Progenitor cell of endocrine pancreas (in vitro differentiated cells): Measurements from ENCODE around the gene MBD3L4. TPM values are rescaled to one million over a fixed set of nuclear protein-coding genes. Genes with fewer than 3 reads are reported as not detected.
"Not testable (repeated sequence)": the region's sequence is repeated elsewhere in the genome, so short reads cannot be mapped to it uniquely, and the experiment has no call there.

Experiments used
- DNase-seq: peaks from one replicate; pipeline ENCODE4 v3.0.0; 2021; ENCODE audit warnings: low spot score; ENCODE audit not compliant: unreplicated experiment
- H3K27ac Mint-ChIP-seq: 2 replicates; pipeline ENCODE4 v1.8.0; 2021; ENCODE audit warnings: mild to moderate bottlenecking, moderate library complexity, mixed read lengths
- H3K27me3 Mint-ChIP-seq: 2 replicates; pipeline ENCODE4 v1.8.0; 2021; ENCODE audit warnings: mixed read lengths
- H3K36me3 Mint-ChIP-seq: 2 replicates; pipeline ENCODE4 v1.8.0; 2022; ENCODE audit warnings: mixed read lengths; ENCODE audit not compliant: insufficient read depth
- H3K4me1 Mint-ChIP-seq: 2 replicates; pipeline ENCODE4 v1.8.0; 2021; ENCODE audit warnings: low read depth, mixed read lengths
- H3K4me3 Mint-ChIP-seq: 2 replicates; pipeline ENCODE4 v1.8.0; 2021; ENCODE audit warnings: low read depth, mild to moderate bottlenecking, moderate library complexity, mixed read lengths
- H3K9me3 Mint-ChIP-seq: 2 replicates; pipeline ENCODE4 v1.8.0; 2021; ENCODE audit warnings: low read depth, mixed read lengths
- long read RNA-seq: library from polyadenylated mRNA; unstranded; transcript quantifications from one replicate; pipeline ENCODE4 v2.0.0, GENCODE V29; 2020
- total RNA-seq: library from RNA; stranded (reverse); gene quantifications from 2 replicates; pipeline ENCODE4 v1.2.1, GENCODE V29; 2021
- TF ChIP-seq, protein P1 (sequence below): fragments of 200-600 bp; sonication (generic); IDR thresholded peaks from one replicate; pipeline ENCODE4 v1.5.0; 2021; ENCODE audit warnings: antibody characterized with exemption, mild to moderate bottlenecking; ENCODE audit not compliant: unreplicated experiment

The MBD3L4 gene
- total RNA-seq = not detected in 2 replicates
- long read RNA-seq = 0 reads

DNA sequence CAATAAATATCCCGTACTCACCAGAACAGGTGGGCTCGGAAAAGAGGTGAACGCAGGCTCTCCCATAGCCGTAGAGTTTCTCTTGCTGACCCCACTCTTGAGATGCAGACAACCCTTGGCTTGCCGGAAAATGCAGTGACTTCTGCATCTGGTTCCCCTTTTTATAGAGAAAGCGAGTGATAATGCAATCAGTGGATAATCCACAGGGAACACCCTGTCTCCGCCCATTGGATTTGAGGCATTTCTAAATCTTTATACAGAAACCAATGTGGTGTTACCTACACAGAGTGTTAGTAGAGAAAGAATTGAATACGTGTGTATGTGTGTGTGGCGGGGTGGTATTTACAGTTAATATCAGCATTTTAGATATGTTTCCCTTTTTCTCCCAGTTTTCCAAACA is at the start of gene MBD3L4:
TSS of gene MBD3L4 (minus strand) at position 101 of the 400 bp plus-strand sequence. CDS start at position 66, 35 bp downstream.
- not testable (repeated sequence) for H3K27ac Mint-ChIP-seq, DNase-seq, H3K4me1 Mint-ChIP-seq, H3K36me3 Mint-ChIP-seq, H3K9me3 Mint-ChIP-seq, H3K27me3 Mint-ChIP-seq, H3K4me3 Mint-ChIP-seq

DNA sequence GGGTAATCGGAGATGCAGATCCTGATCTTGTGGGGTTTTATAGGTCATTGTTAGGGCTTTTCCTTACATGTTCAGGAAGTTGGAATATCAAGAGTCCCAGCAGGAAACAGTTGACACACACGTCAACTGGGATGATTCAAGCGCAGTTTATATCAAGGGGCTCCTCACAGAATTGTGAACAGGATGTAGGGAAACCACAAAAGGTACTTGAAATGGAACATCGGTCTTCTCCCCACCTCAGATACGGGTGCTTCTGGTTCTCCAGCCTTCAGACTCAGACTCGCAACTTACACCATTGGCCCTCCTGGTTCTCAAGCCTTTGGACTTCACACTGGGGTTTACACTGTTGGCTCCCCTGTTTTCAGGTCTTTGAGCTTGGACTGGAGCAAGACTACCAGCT is 49.0 kb upstream of the MBD3L4 start:
- DNase-seq = no peak
- no peaks in the 10 kb centered on the region for H3K4me1 Mint-ChIP-seq
- peaks cover 73% of the 10 kb centered on the region for H3K36me3 Mint-ChIP-seq
- no peaks in the 10 kb centered on the region for H3K27me3 Mint-ChIP-seq
- H3K9me3 Mint-ChIP-seq = peaks cover 41% of the 10 kb centered on the region
- TF ChIP-seq, protein P1, sequence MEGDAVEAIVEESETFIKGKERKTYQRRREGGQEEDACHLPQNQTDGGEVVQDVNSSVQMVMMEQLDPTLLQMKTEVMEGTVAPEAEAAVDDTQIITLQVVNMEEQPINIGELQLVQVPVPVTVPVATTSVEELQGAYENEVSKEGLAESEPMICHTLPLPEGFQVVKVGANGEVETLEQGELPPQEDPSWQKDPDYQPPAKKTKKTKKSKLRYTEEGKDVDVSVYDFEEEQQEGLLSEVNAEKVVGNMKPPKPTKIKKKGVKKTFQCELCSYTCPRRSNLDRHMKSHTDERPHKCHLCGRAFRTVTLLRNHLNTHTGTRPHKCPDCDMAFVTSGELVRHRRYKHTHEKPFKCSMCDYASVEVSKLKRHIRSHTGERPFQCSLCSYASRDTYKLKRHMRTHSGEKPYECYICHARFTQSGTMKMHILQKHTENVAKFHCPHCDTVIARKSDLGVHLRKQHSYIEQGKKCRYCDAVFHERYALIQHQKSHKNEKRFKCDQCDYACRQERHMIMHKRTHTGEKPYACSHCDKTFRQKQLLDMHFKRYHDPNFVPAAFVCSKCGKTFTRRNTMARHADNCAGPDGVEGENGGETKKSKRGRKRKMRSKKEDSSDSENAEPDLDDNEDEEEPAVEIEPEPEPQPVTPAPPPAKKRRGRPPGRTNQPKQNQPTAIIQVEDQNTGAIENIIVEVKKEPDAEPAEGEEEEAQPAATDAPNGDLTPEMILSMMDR = no peak
- peak overlapping the region; percentile 27 for H3K27ac Mint-ChIP-seq
- no peak overlapping the region for H3K4me3 Mint-ChIP-seq

DNA sequence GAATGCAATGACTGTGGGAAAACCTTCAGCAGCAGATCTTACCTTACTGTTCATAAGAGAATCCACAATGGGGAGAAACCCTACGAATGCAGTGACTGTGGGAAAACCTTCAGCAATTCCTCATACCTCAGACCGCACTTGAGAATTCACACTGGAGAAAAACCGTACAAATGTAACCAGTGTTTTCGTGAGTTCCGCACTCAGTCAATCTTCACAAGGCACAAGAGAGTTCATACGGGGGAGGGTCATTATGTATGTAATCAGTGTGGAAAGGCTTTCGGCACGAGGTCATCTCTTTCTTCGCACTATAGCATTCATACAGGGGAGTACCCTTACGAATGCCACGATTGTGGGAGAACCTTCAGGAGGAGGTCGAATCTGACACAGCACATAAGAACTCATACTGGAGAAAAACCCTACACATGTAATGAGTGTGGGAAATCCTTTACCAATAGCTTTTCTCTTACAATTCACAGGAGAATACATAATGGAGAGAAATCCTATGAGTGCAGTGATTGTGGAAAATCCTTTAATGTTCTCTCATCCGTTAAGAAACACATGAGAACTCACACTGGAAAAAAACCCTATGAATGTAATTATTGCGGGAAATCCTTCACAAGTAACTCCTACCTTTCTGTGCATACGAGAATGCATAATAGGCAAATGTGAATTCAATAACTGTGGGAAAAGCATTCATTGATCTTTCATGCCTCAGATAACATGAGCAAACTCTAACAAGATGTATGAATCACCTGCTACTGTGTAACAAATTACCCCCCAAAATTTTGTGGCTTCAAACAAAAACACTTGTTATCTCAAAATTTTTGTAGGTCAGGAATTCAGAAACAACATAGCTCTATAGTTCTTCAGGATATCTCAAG is 43.3 kb upstream of the MBD3L4 start:
- H3K27me3 Mint-ChIP-seq = no peaks in the 10 kb centered on the region
- H3K4me1 Mint-ChIP-seq = no peaks in the 10 kb centered on the region
- H3K4me3 Mint-ChIP-seq = no peak overlapping the region
- H3K27ac Mint-ChIP-seq = peak overlapping the region; percentile 89
- H3K36me3 Mint-ChIP-seq = peaks cover 85% of the 10 kb centered on the region
- peaks cover 47% of the 10 kb centered on the region for H3K9me3 Mint-ChIP-seq
- TF ChIP-seq, protein P1 = no peak
- no peak for DNase-seq

DNA sequence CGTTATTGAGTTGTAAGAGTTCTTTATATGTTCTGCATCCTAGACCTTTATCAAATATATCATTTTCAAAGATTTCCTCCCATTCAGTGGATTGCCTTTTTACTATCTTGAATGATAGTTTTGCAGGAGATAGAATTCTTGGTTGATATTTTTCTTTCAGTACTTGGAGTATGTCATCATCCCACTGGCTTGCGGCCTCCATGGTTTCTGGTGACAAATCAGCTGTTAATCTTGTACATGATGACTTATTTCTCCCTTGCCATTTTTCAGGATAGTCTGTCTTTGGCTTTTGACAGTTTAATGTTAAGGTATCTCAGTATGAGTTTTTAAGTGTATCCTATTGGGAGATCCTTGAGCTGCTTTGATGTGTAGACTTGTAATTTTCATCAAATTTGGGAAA is 38.0 kb upstream of the MBD3L4 start:
- no peak for DNase-seq
- H3K27ac Mint-ChIP-seq = no peak overlapping the region
- no peaks in the 10 kb centered on the region for H3K4me1 Mint-ChIP-seq
- no peaks in the 10 kb centered on the region for H3K27me3 Mint-ChIP-seq
- H3K36me3 Mint-ChIP-seq = peaks cover 89% of the 10 kb centered on the region
- TF ChIP-seq, protein P1 = no peak
- H3K9me3 Mint-ChIP-seq = peaks cover 43% of the 10 kb centered on the region
- no peak overlapping the region for H3K4me3 Mint-ChIP-seq

DNA sequence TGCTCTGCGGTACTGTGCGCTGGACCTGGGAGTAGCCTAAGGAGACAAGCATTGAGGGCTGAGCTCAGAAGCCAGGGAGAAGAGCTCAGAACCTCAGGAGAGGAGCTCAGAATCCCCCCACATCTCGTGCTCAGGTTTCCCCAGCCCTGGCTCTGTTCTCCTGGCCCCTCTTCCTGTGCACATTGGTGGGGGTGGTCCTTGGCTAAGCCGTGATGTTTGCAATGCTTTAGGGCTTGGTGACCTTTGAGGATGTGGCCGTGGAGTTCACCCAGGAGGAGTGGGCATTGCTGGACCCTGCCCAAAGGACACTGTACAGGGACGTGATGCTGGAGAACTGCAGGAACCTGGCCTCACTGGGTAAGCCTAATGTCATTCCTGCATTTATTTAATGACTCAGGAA is 36.2 kb upstream of the MBD3L4 start:
- Mint-ChIP-seq H3K4me1 (no peaks in the 10 kb centered on the region), H3K4me3 (no peak overlapping the region), H3K27ac (no peak overlapping the region), H3K27me3 (no peaks in the 10 kb centered on the region), H3K36me3 (peaks cover 79% of the 10 kb centered on the region), H3K9me3 (peaks cover 38% of the 10 kb centered on the region)
- TF ChIP-seq, protein P1 = no peak
- DNase-seq = no peak
